SIG-M5 (cell line): Measurements from ENCODE around the gene ADAR.
"Not testable (repeated sequence)": the region's sequence is repeated elsewhere in the genome, so short reads cannot be mapped to it uniquely, and the experiment has no call there.

Experiments
- DNase-seq: peaks from one replicate; lab custom pipeline; 2025; lab: John Stamatoyannopoulos, UW

The ADAR gene, protein sequence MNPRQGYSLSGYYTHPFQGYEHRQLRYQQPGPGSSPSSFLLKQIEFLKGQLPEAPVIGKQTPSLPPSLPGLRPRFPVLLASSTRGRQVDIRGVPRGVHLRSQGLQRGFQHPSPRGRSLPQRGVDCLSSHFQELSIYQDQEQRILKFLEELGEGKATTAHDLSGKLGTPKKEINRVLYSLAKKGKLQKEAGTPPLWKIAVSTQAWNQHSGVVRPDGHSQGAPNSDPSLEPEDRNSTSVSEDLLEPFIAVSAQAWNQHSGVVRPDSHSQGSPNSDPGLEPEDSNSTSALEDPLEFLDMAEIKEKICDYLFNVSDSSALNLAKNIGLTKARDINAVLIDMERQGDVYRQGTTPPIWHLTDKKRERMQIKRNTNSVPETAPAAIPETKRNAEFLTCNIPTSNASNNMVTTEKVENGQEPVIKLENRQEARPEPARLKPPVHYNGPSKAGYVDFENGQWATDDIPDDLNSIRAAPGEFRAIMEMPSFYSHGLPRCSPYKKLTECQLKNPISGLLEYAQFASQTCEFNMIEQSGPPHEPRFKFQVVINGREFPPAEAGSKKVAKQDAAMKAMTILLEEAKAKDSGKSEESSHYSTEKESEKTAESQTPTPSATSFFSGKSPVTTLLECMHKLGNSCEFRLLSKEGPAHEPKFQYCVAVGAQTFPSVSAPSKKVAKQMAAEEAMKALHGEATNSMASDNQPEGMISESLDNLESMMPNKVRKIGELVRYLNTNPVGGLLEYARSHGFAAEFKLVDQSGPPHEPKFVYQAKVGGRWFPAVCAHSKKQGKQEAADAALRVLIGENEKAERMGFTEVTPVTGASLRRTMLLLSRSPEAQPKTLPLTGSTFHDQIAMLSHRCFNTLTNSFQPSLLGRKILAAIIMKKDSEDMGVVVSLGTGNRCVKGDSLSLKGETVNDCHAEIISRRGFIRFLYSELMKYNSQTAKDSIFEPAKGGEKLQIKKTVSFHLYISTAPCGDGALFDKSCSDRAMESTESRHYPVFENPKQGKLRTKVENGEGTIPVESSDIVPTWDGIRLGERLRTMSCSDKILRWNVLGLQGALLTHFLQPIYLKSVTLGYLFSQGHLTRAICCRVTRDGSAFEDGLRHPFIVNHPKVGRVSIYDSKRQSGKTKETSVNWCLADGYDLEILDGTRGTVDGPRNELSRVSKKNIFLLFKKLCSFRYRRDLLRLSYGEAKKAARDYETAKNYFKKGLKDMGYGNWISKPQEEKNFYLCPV

DNA sequence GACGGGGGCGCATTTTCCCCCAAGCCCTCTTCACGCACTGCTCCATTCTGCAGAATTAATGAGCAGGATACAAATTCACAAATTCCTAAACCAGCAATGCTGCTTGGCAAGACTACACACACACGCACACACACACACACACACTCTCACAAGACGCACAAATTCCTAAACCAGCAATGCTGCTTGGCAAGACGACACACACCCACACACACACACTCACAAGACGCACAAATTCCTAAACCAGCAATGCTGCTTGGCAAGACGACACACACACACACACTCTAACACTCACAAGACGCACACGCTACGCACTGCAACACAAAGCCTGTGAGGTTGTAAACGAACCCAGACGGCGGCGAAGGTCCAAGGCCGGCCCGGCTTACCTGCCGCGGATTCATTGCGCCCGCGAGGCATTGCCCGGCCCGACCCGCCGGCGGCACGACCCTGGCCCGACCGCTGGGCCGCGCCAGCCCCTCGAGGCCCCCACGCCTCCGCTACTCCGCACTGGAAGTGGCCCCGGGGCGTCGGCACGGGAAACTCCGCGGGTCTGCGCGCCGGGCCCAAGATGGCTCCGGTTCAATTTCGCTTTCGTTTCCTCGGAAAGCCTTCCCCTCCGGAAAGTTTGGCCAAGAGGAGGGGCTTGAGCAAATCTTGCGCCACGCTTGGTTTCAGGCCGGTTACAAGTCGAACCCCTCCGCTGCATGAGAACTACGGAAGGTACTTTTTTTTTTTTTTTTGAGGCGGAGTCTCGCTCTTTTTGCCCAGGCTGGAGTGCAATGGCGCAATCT lies at the start of gene ADAR:
Gene ADAR, minus strand, starts transcription at position 578 of the 788 bp plus-strand sequence. Its CDS starts 180 bp downstream, at position 398.
- peak; percentile 95 for DNase-seq

DNA sequence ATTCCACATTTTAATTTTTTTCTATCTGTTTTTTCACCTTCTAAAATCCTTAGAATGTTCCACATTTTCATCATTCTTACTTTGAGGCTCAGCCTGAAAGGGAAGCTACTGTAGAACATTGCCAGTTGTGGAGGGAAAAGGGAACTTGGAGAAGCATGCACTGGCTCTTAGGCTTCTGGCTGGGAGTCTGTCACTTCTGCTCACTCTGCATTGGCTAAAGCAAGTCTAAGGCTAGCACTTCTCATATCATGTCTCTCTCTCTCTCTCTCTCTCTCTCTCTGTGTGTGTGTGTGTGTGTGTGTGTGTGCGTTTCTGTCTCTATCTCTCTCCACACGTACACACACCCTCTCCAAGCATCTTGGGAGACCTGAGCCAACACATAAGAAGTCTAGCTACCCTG lies 49.6 kb upstream of the ADAR start:
- DNase-seq = no peak

DNA sequence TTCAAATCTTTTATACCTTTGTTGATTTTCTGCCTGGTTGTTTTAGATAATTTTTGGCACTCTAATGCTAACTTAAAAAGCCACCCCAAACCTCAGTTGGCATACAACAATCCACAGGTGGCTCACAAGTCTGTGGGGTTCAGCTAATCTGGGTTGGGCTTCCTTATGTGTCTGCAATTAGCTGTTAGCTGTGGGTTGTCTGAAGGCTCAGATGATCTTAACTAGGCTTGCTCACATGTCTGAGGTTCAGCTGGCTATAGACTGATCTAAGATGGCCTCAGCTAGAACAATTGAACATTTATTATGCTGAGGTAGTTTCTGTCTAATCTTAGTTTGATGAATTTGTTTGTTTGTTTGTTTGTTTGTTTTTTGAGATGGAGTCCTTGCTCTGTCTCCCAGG lies 44.9 kb upstream of the ADAR start:
- DNase-seq = no peak

DNA sequence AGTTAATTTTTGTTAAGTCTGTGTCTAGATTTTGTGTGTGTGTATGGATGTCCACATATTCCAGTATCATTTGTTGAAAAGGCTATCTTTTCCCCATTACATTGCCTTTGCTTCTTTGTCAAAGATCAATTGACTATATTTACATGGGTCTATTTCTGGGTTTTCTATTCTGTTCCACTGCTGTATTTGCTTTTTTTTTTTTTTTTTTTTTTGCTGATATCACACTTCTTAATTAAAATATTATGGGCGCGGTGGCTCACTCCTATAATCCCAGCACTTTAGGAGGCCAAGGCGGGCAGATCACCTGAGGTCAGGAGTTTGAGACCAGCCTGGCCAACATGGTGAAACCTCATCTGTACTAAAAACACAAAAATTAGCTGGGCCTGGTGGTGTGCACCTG lies 36.7 kb upstream of the ADAR start:
- DNase-seq = not testable (repeated sequence)

DNA sequence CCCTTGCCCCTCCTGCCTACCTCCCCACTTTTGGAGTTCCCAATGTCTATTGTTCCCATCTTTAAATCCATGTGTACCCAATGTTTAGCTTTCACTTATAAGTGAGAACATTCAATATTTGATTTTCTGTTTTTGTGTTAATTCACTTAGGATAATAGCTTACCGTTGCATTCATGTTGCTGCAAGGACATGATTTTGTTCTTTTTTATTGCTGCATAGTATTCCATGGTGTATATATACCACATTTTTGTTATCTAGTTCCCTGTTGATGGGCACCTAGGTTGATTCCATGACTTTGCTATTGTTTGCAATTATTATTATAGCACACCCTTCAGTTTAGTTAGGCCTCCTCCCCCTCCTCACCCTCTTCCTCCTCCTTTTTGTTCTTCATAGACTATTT lies 33.5 kb upstream of the ADAR start:
- no peak for DNase-seq

DNA sequence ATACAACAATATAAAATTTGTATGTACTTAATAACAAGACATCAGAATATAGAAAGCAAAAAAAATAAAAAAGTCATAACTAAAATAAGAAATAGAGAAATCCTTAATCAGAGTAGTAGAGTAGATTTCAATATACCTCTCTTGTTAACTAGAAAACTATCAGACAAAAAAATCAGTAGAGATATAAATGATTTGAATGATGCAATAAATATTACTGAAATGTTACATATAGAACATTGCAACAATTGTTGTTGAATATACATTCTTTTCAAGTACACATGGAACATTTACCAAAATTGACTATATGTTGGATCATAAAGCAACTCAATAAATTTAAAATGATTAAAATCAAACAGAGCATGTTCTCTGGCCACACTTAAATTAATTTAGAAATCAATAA lies 31.9 kb upstream of the ADAR start:
- no peak for DNase-seq

DNA sequence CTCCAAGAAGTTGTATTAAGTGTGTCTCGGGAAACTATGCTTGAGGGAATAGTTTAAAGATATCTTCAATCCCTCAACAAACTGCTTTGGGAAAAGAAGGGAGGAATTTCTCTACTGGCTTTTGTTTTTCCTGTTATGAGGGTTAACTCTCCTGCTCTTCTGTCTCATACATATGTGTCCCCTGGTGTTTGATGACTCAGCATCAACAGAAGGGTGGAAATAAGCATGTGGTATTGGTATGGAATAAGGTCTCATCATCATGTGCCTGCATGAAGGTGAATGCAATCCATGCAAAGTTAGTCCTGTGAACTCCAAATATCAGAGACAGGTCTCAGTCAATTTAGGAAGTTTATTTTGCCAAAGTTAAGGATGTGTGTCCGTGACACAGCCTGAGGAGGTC lies 27.2 kb upstream of the ADAR start:
- DNase-seq = no peak

DNA sequence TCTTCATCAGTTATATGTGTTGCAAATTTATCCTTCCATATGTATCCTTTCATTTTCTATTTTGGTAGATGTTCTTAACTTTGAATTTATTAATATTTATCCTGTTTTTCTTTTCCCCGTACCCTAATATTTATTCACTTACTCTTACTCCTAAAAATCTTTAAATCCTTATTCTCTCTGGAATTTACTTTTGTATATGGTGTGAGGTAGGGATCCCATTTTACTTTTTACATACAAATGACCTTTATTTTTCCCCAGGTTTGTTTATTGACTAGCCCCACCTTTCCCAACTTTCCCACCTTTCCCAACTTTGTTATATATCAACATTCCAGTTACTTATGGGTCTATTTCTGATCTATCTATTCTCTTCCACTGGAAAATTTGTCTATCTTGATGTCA lies 21.7 kb upstream of the ADAR start:
- no peak for DNase-seq

DNA sequence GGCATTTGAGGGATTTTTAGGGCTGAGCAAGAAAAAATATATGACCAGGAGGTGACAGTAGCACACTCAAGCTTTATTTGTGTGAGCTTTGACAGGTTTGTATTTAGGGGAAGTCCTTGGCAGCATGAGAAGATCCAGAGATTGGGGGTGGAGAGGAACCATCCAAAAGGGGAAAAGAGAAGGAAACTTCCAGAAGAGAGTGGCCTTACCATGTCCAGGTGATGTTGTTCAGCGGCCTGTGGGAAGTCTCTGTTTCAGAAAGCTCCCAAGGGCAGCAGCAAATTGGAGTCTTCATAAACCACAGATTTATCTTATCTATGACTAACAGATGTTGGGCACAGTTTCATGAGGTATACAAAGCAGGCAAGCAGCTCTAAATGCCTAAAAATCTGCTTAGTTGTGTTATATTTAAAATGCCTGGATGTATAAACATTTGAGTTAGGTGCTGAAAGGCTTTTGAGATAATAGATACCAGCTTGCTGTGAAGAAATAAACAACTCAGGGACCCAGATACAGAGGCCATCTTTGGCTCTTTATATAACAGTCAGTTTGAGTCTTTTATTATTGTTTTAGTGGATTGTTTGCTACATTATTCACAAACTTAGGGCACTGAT lies 21.2 kb upstream of the ADAR start:
- no peak for DNase-seq

DNA sequence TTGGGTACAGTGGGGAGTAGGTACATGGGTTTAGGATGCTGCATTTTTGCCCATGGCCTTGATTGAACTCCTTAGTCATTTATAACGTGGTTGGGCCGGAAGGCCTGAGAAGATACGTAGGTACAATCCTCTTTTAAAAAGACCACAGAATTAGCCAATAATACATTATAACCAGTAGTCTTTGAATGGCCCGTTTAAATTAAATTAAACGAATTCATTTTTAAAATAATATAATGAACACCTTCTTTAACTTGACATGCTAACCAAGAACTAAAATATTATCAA lies 20.1 kb upstream of the ADAR start:
- no peak for DNase-seq

DNA sequence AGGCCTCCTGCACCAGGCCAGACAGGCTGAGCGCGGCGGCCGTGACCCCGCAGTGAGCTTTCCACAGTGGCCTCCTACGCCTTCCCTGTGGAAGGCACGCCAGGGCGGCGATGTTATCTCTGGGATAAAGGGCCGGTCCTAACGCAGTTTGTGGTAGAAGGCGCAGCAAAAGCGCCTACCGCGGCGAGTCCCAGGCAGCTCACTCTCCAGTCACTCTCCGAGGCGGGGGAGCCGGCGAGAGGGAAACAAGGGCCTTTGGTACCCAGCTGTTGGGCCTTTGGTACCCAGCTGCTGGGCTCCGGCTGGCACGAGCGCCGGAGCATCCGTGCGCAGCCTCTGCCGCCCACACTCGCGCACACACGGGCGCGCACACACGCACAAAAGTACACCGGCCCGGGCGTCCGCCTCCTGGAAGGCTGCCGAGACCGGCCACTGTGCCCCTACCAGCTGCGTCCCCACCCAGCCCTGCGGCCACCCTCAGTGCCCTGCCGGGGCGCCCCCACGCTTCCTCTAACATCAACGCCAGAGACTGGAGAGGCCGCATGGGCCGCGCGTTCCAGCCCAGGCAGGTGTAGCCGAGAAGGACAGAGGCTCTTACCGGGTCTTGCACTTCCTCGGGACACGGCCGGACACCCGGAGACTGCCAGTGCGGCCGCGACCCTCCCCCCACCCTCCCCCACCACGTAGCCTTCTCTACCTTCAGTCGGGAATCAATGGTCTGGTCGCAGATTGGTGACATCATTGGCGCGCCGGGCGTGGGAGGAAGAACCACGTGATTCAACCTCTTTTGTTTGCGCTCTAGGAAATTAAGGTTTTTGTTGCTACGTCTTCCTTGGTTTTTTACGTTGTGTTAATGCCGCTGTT lies 19.5 kb upstream of the ADAR start:
- peak; percentile 36 for DNase-seq

DNA sequence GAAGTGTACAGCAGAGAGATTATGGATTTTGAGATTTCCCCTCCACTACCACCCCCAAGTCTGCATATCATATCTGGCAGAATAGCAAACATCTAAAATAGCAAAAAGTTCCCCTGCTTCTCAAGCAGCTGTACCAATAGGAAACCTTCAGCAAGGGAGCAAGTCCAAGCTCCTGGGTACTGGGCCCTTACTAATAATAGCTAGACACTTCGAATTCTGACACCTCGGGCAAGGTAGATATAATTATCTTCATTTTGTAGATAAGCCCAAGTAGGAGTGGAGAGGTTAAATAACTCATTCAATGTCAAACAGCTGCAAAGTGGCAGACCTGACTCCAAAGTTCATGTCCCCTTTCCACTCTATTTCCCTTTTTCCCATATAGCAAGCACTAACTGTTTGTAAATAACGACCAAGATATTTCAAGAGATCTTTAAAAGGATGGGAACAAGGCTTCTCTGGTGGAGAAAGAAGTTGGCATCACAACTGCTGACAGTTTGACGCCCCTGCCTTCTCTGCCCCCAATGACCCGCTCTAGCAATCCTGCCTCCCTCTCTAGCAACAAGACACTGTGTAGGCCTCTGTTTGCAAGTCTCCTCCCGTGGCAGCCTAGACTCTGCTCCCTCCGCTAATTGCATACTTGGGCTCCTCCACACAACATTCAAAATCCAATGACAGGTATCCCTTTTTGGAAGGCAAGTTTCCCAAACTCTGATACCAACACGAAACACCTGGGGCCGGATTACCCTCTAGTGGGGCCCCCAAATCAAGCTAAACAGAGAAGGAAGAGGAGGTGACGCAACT lies 18.7 kb upstream of the ADAR start:
- DNase-seq = no peak

DNA sequence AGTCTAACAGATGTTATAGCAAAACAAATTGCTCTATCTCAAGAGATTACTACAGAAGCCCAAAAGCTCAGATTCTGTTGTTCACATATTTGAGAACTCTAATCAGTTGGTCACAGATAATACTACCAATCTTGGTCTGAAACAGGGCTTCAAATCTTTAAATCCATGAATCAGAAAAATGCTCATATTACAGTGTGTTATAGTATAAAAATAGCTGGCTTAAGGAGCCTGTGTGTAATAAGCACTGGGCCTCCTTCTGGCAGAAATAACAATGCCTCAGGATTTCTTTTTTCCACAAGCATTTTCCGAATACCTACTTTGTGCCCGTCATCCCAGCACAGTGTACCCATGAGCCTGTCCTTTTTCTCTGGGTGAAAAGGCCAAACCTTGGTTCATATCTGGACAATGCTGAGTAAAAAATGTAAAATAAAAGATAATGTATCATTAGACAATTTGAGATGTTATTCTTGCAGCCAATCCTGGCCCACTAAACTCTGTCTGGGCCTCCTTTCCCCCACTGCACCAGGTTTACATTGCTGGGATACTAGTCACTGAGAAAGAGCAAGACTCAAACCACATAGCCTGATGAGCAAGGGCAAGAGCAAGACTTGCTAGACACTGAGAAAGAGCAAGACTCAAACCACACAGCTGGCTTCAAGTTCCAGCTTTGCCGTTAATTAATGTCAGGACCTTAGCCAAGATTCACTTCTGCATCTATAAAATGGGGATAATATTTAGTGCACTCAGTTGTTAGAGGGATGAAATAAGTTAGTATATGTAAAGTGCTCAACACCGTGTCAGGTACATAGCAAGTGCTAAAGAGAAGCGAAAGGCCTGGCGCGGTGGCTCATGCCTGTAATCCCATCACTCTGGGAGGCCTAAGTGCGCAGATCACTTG lies 17.0 kb upstream of the ADAR start:
- DNase-seq = no peak

DNA sequence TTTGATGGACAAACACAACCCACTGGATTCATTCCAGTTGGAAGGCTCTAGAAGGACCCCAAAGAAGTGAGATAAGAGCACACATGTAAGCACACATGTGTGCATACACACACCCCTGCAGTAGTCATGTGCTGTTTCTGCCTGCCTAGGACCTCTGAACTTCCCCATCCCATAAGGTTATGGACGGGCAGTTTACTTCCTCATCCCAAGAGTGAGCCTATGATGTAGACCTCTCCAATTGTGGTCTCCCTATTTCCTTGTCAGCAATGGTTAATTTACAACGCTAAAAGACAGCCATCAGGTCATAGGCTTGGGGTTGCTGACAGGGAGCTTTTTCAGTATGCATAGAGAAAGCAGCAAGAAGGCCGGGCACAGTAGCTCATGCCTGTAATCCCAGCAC lies 15.4 kb upstream of the ADAR start:
- DNase-seq = no peak

DNA sequence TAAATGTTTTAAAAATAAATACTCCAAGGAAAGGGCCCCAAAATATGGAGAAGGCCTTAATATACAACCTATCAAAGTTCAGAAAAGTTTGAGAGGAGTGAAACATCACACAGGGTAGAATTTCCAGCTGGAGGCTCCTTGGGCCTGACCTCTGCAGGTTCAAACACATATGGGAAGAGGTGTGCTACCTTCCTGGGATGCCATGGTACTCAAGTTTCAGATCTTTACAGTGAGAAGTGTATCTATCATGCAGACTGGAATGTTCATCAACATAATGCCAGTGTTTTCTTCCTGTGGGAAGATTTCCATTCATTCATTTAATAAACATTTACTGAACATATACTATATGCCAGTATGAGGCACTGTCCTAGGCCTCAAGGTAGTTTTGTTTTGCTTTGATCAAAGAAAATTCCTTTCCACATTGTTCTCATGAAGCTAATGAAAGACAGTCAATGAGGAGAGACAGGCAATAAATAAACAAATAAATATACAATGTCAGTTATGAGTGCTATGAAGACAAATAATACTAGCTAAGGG lies 14.6 kb upstream of the ADAR start:
- DNase-seq = no peak

DNA sequence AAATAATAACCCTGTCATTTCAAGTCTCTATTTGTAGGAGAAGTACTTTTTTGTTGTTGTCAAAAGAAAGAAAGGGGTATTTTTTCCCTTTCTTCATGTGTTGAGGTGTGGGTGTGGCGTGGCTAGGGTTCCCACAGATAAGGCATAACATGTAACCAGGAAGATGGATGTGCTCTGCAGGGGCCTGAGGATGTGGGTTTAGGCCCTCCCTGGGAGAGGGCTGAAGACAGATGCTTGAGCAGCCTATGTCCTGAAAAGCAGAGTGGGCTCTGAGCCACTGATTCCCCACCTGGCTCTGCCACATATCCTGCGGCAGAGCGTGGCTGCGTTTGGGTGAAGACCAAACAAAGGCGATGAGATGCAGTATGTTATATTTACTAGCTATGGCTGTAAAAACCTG lies 13.9 kb upstream of the ADAR start:
- no peak for DNase-seq

DNA sequence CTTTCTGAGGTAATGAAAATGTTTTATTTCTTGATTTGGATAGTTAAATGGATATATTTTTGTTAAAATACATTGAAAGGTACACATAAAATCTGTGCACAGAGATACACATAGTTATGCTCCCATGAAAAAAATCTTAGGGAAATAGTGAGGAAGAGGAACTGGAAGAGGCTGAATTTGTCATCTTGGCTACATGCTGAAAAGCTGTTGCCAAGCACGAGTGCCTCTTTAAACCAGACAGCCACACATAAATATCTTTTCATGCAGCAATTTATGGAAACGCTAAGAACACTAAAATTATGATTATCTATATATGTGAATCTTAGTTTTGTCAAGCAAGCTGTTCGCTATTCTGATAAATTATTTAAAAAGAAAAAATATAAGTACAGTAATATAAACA lies 12.8 kb upstream of the ADAR start:
- DNase-seq = no peak

DNA sequence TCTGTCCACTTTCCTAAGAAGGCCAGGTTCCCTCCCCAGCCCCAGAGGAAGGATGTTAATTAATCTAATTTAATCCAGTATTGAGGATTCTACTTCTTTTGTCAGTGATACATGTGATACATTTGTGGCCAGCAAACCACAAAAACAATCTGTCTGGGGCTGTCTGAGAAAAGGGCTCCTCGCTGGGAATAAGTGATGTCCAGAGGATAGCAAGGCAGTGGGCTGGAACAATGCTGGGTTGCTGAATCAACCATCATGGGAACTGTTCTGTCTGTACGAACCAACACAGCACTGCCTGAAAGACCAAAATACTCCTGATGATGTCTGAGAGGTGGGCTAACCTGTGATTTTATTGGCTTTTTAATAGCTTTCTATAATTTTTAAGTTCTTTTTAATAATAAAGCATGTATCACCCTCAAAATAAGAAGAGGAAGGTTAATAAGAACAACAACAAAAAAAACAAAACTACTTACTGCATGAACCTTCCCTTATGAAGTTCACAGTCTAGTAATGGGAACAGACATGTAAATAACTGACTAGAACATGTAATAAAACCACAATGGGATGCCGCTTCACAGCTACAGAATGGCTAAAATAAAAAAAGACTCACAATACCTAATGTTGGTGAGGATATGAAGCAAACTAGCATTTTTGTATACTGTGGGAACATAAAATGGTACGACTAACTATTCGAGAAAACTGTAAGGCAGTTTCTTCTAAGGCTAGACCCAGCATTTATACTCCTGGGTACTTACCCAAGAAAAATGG lies 11.4 kb upstream of the ADAR start:
- DNase-seq = no peak
